ENCODE data around the gene PPM1M. TPM values are rescaled to one million over a fixed set of nuclear protein-coding genes. Genes with fewer than 3 reads are reported as not detected.

Gene PPM1M
- total RNA-seq, 1 donor from 2014 or later: 16.9 TPM

- peaks cover 11% of the 10 kb centered on the region for H3K4me1 Mint-ChIP-seq (ENCODE audit: unreplicated experiment)
- H3K27ac Mint-ChIP-seq (ENCODE audit: unreplicated experiment): no peak overlapping the region
- no peak overlapping the region for H3K4me3 Mint-ChIP-seq (ENCODE audit: unreplicated experiment)
- H3K9me3 Mint-ChIP-seq (ENCODE audit: unreplicated experiment): no peaks in the 10 kb centered on the region
- H3K36me3 Mint-ChIP-seq (ENCODE audit: unreplicated experiment): peaks cover 4% of the 10 kb centered on the region
- no peaks in the 10 kb centered on the region for H3K27me3 Mint-ChIP-seq (ENCODE audit: unreplicated experiment)
- DNase-seq (ENCODE audit: extremely low spot score, unreplicated experiment): peak; percentile 94
- TF ChIP-seq CTCF (IDR thresholded peaks at IDR 0.05): peak; percentile 92
These were observed 25.1 kb upstream of the PPM1M start for GRCh38 chr3:52220380-52221026.

GRCh38 chr3:52221141-52221562 is 24.4 kb upstream of the PPM1M start:
- Mint-ChIP-seq H3K9me3 (ENCODE audit: unreplicated experiment) (no peaks in the 10 kb centered on the region), H3K27me3 (ENCODE audit: unreplicated experiment) (no peaks in the 10 kb centered on the region), H3K4me1 (ENCODE audit: unreplicated experiment) (peaks cover 8% of the 10 kb centered on the region), H3K27ac (ENCODE audit: unreplicated experiment) (no peak overlapping the region), H3K4me3 (ENCODE audit: unreplicated experiment) (no peak overlapping the region), H3K36me3 (ENCODE audit: unreplicated experiment) (peaks cover 1% of the 10 kb centered on the region)
- no peak for DNase-seq (ENCODE audit: extremely low spot score, unreplicated experiment)
- no peak for TF ChIP-seq CTCF (IDR thresholded peaks at IDR 0.05)

GRCh38 chr3:52221563-52222318 is 23.8 kb upstream of the PPM1M start:
- Mint-ChIP-seq H3K27ac (ENCODE audit: unreplicated experiment) (no peak overlapping the region), H3K36me3 (ENCODE audit: unreplicated experiment) (no peaks in the 10 kb centered on the region), H3K4me3 (ENCODE audit: unreplicated experiment) (no peak overlapping the region), H3K27me3 (ENCODE audit: unreplicated experiment) (no peaks in the 10 kb centered on the region), H3K9me3 (ENCODE audit: unreplicated experiment) (no peaks in the 10 kb centered on the region), H3K4me1 (ENCODE audit: unreplicated experiment) (peaks cover 5% of the 10 kb centered on the region)
- no peak for TF ChIP-seq CTCF (IDR thresholded peaks at IDR 0.05)
- peak; percentile 81 for DNase-seq (ENCODE audit: extremely low spot score, unreplicated experiment)

- Mint-ChIP-seq H3K9me3 (ENCODE audit: unreplicated experiment) (no peaks in the 10 kb centered on the region), H3K4me1 (ENCODE audit: unreplicated experiment) (peaks cover 1% of the 10 kb centered on the region), H3K36me3 (ENCODE audit: unreplicated experiment) (peaks cover 2% of the 10 kb centered on the region), H3K27me3 (ENCODE audit: unreplicated experiment) (no peaks in the 10 kb centered on the region), H3K27ac (ENCODE audit: unreplicated experiment) (no peak overlapping the region), H3K4me3 (ENCODE audit: unreplicated experiment) (no peak overlapping the region)
- DNase-seq (ENCODE audit: extremely low spot score, unreplicated experiment): peak; percentile 84
- TF ChIP-seq CTCF (IDR thresholded peaks at IDR 0.05): no peak
These were observed 23.0 kb upstream of the PPM1M start for GRCh38 chr3:52222319-52223221.
